H54 (cell line): Measurements from ENCODE around the gene KANK3.

Source experiments
- DNase-seq: peaks from one replicate; pipeline ENCODE4 v3.0.0; 2011; ENCODE audit warnings: low spot score, mixed read lengths; ENCODE audit not compliant: insufficient read length
- FAIRE-seq: peaks from 3 replicates; lab custom pipeline; 2011; peaks lifted over from hg19 to GRCh38; lab: Jason Lieb, UNC
- POLR2A ChIP-seq: IDR thresholded peaks from 2 replicates; pipeline ENCODE4 v1.6.1; 2011; ENCODE audit warnings: low read depth, mild to moderate bottlenecking, low read length

Gene KANK3

DNA sequence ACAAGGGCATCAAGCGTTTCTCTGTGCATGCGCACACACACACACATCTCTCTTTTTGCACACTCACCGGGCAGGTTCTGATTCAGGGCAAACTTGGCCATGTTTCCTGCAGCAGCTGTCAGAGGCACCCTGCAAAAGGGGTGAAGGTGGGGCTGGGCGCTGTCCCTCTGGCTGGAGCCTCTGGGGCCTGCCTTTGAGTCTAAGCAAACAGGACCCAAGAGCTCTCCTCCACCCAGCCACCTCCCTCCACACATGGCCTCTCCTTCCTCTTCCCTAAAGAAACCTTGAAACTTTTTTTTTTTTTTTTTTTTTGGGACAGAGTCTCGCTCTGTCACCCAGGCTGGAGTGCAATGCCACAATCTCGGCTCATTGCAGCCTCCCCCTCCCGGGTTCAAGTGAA, 5.3 kb downstream of the KANK3 start:
- no peak for TF ChIP-seq POLR2A
- no peak for FAIRE-seq

DNA sequence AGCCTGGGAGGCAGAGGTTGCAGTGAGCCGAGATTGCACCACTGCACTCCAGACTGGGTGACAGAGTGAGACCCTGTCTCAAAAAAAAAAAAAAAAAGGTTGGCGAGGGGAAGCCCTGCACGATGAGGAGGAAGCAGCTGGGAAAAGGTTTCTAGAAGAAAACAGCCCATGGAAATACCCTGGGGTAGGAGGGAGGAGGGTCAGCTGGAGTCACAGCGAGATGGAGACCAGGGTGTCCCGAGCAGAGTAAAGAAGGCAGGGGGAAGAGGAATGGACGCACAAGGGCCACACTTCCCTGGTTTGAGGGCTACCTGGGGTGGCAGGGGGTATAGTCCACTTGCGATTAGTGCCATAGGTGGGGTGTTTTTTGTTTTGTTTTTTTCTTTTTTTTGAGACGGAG, 6.4 kb downstream of the KANK3 start:
- TF ChIP-seq POLR2A, result no peak
- no peak for DNase-seq
- FAIRE-seq, result no peak

More for the DNA sequence above, 5.3 kb downstream of the KANK3 start:
- DNase-seq, result no peak

DNA sequence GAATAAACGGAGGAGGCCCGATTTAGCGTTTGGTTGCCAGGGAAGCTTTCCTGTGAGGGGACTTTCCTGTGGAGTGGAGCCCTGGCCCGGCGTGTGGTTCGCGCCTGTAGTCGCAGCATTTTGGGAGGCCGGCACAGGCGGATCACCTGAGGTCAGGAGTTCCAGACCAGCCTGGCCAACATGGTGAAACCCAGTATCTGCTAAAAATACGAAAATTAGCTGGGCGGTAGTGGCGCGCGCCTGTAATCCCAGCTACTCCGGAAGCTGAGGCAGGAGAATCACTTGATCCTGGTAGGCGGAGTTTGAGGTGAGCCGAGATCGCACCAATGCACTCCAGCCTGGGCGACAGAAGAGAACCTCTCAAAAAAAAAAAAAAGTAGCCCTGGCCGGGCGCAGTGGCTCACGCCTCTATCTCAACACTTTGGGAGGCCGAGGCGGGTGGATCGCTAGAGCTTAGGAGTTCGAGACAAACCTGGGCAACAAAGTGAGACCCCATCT, 6.9 kb downstream of the KANK3 start:
- FAIRE-seq, result no peak
- no peak for TF ChIP-seq POLR2A

DNA sequence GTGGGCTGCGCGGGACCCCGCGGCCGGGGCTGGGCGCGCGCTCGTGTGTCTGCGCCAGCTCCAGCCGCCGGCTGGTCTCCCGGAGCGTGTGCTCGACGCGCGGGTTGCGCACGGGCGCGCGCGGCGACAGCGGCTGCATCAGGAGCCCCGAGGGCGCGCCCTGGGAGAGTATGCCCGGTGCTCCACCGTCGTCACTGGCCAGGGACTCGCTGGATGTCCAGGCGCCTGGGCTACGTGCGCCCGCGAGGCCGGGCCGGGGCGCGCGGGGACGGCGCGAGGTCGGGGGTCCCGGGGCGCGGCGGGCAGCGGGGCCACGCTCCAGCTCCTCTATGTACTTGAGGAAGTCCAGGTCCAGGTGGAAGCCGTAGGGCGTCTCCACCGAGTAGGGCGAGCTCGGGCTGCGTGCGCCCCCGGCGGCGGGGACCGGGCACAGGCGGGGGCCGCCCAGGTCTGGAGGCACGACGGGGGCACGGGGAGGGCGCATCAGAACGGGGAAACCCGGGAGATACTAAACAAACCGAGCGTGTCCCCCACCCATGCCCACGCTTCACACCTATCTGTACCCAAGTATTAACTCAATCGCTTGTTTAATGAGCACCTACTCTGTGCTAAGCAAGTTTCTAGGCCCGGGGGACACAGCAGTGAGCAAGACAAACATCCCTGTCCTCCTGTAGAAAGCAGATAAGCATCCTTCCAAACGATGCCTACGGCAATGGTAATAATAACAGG, 7.6 kb downstream of the KANK3 start:
- FAIRE-seq (no peak), DNase-seq (no peak)
- no peak for TF ChIP-seq POLR2A

More for the DNA sequence above, 6.9 kb downstream of the KANK3 start:
- no peak for DNase-seq

DNA sequence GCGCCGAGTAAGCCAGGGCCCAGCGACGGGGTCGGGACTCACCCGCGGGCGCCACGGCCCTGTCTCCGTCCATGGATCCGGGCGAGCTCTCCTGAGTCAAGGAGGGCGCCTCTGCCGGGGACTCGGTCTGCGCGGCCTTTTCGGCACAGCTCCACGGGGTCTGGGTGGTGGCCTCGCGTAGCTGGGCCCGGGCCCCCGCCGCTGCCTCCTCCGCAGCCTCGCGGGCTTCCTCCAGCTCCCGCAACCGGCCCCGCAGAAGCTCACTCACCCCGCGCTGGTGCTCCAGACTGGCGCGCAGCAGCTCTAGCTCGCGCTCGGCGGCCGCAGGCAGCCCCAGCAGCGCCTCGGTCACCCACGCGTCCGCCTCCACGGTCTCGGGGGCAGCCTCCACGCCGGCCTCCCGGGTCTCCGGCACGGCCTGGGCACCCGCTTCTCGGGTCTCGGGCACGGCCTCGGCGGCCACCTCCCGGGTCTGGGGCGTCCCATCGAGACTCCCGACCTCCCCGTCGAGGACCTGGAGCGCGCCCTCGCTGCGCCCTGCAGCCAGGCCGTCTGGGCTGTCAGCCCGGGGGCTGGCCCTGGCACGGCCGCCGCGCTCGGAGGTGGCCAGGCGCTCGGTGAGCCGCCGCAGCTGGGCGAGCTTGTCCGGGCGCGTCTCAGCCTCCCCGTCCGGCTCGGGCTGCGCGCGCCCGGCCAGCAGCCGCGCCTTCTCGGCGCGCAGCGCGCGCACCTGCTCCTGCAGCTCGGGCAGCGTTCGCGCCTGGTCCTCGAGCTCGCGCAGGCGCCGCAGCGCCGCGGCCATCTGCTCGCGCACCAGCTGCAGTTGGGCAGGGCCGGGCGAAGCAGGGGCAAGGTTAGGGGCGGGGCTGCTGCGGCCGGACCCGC, 8.4 kb downstream of the KANK3 start:
- DNase-seq, result no peak
- TF ChIP-seq POLR2A, result no peak
- no peak for FAIRE-seq

DNA sequence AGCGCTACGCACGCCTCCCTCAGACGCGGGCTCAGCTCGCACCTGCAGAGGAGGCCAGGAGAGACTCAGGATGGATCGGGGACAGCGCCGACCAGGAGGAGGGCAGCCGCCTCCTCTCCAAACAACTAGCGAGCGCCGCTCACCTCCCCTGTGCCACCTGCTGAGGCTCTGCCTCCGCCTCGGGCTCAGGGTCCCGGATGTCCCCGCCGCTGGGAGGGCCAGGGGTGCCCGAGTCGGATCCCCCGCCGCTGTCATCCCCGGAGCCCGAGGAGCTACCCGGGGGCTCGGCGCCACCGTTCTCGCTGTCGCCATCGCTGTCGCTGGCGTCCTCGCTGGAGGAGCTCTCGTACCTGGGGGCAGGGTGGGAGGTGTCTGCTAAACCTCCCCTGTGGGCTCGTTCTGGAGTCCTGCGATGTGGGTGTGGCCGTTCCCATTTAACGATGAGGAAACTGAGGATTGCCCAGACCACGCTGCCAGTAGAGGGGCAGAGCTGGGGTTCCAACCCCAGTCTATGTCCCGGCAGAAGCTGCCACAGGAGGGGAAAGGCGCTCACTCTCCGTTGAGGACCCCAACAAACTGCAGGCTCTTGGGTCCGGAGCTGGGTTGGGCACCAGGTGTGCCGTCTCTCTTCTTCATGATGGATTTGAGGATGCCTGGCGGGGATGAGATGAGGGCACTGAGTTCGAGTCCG, 9.2 kb downstream of the KANK3 start:
- DNase-seq (no peak), FAIRE-seq (no peak)
- no peak for TF ChIP-seq POLR2A

DNA sequence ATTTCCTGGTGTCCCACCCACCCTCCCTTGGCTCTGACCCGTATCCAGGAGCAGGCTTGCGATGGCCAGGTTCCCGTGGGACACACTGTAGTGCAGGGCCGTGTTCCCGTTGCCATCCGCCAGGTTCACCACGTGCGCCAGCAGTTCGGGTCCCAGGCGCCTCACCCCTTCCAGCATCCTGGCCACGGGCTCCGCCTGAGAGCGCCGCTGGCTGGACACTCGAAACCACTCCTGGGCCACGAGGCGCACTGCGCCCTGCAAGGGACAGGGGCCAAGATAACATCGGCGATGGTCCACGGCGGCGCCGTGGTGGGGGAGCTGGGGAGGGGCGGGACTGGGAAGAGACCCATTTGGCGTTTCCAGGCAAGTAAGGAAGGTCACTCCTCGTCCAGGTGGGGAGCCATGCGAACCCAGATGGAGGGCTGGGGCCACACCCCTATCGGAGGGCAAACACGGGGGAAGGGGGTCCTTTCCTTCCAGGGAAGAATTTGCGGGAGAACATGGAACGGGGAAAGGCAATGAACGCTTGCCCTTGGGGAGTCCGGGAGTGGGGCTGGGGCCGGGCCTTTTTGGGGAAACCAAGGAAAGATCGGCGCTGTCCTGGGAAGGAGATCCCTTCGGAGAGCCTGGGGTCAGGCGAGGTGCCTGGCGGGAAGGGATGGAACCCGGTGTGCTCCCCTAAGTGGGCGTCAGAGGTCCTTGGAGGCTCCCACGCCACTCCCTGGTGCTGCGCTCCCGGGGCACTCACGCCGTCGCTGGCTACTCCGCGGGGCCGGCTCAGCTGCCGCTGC, 9.9 kb downstream of the KANK3 start:
- DNase-seq (no peak), FAIRE-seq (no peak)
- TF ChIP-seq POLR2A, result no peak

DNA sequence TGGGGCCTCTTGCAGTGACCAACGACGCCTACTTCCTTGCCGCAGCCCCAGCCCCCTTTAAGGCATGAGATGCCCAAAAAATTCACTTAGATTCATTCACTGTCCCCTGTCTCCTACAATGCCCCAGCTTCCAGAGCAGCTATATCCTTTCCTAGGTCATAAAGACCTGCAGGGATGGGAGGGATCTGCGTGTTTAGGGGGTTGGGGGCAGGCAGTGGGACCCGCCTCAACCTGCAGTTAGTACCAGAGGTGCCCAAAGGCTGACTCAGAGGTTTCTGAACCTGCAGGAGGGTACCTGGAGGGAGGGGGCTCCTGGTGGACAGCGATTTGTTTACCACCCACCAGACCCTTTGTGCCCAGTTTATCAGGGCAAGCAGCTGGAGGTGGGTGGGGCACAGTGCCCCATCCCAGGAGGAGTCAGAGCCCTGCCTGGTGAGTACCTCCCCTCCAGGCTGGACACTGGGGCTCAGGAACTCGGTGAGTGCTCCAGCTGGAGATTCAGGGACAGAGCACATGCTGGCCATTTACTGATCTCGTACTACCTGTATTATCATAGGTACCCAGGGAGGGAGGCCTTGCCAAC, 11.7 kb downstream of the KANK3 start:
- no peak for FAIRE-seq
- TF ChIP-seq POLR2A, result no peak
- no peak for DNase-seq

DNA sequence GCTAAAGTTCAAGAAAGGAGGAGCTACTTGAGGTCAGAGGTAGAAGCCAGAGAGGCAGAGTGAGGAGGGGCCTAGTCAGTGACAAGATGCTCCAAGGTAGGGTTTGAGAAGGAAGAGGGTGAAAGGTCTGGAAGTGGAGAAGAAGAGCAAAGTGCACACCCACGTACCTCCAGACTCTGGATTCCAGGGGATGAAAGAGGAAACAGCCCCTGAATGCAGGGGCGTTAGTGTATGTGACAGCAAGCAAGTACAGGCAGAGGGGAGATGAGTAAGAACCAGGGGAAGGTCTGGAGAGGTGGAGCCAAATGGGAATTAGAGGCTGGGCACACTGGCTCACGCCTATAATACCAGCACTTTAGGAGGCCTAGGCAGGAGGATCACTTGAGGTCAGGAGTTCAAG, 13.1 kb downstream of the KANK3 start:
- DNase-seq (no peak), FAIRE-seq (no peak)
- no peak for TF ChIP-seq POLR2A

DNA sequence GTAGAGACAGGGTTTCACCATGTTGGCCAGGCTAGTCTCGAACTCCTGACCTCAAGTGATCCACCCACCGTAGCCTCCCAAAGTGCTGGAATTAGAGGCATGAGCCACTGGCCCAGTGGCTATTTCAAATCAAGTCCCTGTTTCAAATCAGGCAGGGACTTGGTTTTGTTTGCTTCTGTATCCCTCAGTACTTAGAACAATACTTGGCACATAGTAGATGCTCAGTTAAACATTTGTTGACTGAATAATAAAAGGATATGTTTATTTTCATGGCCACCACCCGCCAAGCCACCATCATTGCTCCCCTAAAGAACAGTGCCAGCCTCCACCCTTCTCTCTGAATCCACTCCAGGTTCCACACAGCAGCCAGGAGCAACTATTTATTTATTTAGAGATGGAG, 17.6 kb downstream of the KANK3 start:
- TF ChIP-seq POLR2A, result no peak
- FAIRE-seq, result no peak

DNA sequence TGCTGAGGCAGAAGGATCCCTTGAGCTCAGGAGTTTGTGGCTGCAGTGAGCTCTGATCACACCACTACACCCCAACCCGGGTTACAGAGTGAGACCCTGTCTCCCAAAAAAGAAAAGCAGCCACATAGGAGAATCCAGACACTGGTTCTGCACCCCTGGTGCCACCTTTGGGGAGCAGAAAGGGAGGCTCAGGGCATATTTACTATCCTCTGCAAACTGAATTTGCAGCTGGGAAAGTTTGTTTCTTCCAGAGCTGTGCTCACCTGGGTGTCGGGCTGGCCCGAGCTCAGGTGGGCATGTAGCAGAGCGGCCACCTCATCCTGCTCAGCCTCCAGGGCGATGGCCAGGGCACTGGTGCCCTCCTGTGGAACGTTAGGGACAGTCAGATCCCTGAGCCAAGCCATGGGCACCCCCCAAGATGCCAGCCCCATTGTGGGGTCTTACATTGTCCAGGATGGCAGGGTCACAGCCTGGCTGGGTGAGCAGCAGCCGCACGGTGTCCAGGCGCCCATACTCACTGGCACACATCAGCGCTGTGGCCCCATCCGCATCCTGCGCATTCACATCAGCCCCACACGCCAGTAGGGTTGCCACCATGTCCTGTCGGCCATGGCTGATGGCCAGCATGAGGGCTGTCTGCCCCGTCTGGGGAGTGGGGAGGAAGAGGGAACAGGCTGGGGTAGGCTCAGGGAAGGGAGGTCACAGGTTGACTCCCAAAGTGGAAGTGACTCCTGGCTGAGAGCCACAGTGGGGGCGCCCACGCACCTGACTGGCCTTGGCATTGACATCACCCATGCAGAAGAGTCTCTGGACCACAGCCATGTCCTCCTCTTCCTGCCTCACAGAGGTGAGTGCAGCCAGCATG, 18.6 kb downstream of the KANK3 start:
- TF ChIP-seq POLR2A, result no peak
- no peak for DNase-seq
- no peak for FAIRE-seq

More for the DNA sequence above, 17.6 kb downstream of the KANK3 start:
- no peak for DNase-seq

DNA sequence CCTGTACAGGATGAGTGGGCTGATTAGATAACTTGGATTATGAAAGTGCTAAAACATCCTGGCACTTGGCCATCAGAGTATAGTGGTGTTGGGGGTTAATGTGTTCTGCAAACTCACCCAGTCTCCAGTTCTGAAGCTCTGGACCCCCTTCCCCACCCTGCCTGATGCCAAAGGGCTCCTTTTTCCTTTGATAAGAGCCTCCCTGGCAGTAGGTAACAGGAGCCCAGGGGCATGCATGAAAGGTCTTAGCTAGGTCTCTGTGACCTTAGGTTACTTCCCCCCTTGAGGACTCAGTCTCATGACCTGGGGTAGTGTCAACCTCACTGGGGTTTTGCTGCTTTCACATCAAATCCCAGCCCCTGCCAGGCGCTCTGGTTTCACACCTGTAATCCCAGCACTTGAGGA, 19.3 kb downstream of the KANK3 start:
- FAIRE-seq, result no peak
- no peak for DNase-seq
- no peak for TF ChIP-seq POLR2A
